ENCODE results near the gene BTBD1.
A peak's percentile ranks its signal among the peaks of the same experiment; 100 is the strongest.
"Not testable (repeated sequence)": the region's sequence is repeated elsewhere in the genome, so short reads cannot be mapped to it uniquely, and the experiment has no call there.

The BTBD1 gene

DNA sequence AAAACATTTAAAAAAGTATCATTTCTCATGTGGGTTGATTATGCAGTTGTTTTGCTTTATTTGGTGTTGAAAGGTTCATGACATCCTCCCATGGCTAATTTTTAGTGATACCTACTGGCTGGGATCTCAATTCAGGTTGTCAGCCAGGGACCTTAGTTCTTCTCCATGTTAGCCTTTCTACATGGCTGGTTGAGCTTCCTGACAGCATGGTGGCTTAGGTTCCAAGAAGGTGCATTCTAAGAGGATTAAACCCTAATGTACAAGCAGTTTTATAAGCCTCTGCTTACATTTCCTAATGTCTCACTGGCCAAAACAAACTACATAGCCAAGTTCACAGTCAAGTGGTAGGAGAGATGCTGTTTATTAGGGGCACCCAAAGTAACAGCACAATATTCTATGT lies 31.0 kb upstream of the BTBD1 start:
- no peaks in the 10 kb centered on the region for H3K27me3 ChIP-seq (ENCODE audit: insufficient read depth, poor library complexity, severe bottlenecking)
- DNase-seq (ENCODE audit: low read depth in 1 of 2, low spot score in 1 of 2) = no peak
- no peak overlapping the region for H3K4me3 ChIP-seq (replicated peaks; ENCODE audit: insufficient read depth, low read length)
- TF ChIP-seq POLR2AphosphoS5 (IDR thresholded peaks at IDR 0.05; ENCODE audit: low read depth) (no peak), GABPA (IDR thresholded peaks at IDR 0.05; ENCODE audit: low read depth) (no peak), SPI1 (IDR thresholded peaks at IDR 0.05; ENCODE audit: borderline replicate concordance, low read depth) (no peak)
- TF ChIP-seq, protein P1, sequence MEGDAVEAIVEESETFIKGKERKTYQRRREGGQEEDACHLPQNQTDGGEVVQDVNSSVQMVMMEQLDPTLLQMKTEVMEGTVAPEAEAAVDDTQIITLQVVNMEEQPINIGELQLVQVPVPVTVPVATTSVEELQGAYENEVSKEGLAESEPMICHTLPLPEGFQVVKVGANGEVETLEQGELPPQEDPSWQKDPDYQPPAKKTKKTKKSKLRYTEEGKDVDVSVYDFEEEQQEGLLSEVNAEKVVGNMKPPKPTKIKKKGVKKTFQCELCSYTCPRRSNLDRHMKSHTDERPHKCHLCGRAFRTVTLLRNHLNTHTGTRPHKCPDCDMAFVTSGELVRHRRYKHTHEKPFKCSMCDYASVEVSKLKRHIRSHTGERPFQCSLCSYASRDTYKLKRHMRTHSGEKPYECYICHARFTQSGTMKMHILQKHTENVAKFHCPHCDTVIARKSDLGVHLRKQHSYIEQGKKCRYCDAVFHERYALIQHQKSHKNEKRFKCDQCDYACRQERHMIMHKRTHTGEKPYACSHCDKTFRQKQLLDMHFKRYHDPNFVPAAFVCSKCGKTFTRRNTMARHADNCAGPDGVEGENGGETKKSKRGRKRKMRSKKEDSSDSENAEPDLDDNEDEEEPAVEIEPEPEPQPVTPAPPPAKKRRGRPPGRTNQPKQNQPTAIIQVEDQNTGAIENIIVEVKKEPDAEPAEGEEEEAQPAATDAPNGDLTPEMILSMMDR (IDR thresholded peaks at IDR 0.05; ENCODE audit: insufficient read depth, low read length) = no peak
- TF ChIP-seq, protein P2, sequence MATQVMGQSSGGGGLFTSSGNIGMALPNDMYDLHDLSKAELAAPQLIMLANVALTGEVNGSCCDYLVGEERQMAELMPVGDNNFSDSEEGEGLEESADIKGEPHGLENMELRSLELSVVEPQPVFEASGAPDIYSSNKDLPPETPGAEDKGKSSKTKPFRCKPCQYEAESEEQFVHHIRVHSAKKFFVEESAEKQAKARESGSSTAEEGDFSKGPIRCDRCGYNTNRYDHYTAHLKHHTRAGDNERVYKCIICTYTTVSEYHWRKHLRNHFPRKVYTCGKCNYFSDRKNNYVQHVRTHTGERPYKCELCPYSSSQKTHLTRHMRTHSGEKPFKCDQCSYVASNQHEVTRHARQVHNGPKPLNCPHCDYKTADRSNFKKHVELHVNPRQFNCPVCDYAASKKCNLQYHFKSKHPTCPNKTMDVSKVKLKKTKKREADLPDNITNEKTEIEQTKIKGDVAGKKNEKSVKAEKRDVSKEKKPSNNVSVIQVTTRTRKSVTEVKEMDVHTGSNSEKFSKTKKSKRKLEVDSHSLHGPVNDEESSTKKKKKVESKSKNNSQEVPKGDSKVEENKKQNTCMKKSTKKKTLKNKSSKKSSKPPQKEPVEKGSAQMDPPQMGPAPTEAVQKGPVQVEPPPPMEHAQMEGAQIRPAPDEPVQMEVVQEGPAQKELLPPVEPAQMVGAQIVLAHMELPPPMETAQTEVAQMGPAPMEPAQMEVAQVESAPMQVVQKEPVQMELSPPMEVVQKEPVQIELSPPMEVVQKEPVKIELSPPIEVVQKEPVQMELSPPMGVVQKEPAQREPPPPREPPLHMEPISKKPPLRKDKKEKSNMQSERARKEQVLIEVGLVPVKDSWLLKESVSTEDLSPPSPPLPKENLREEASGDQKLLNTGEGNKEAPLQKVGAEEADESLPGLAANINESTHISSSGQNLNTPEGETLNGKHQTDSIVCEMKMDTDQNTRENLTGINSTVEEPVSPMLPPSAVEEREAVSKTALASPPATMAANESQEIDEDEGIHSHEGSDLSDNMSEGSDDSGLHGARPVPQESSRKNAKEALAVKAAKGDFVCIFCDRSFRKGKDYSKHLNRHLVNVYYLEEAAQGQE (IDR thresholded peaks at IDR 0.05; ENCODE audit: insufficient replicate concordance, low read depth) = no peak
- no peak overlapping the region for H3K27ac ChIP-seq (replicated peaks)

DNA sequence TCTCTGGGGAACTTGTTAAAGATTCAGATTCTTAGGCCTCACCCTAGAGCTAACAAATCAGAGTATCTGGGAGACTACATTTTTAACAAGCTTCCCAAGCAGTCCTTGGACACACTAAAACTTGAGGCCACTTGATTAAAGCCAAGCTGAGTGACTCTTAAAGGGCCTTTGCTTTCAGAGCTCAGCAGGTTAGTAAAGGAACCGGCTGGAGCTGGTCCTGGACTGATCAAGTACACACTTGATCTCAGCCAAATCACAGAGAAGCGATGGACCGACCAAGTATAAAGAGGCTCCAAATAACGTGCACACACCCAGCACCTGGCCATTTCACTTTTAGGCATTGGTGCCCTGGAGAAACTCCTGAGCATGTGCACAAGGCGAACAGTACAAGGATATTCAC lies 27.5 kb upstream of the BTBD1 start:
- Histone ChIP-seq H3K27ac (replicated peaks) (no peak overlapping the region), H3K27me3 (ENCODE audit: insufficient read depth, poor library complexity, severe bottlenecking) (no peaks in the 10 kb centered on the region), H3K4me3 (replicated peaks; ENCODE audit: insufficient read depth, low read length) (no peak overlapping the region)
- no peak for TF ChIP-seq POLR2AphosphoS5 (IDR thresholded peaks at IDR 0.05; ENCODE audit: low read depth)
- TF ChIP-seq GABPA (IDR thresholded peaks at IDR 0.05; ENCODE audit: low read depth) = no peak
- no peak for TF ChIP-seq SPI1 (IDR thresholded peaks at IDR 0.05; ENCODE audit: borderline replicate concordance, low read depth)
- TF ChIP-seq, protein P1 (IDR thresholded peaks at IDR 0.05; ENCODE audit: insufficient read depth, low read length) = no peak
- TF ChIP-seq, protein P2 (IDR thresholded peaks at IDR 0.05; ENCODE audit: insufficient replicate concordance, low read depth) = no peak
- no peak for DNase-seq (ENCODE audit: low read depth in 1 of 2, low spot score in 1 of 2)

DNA sequence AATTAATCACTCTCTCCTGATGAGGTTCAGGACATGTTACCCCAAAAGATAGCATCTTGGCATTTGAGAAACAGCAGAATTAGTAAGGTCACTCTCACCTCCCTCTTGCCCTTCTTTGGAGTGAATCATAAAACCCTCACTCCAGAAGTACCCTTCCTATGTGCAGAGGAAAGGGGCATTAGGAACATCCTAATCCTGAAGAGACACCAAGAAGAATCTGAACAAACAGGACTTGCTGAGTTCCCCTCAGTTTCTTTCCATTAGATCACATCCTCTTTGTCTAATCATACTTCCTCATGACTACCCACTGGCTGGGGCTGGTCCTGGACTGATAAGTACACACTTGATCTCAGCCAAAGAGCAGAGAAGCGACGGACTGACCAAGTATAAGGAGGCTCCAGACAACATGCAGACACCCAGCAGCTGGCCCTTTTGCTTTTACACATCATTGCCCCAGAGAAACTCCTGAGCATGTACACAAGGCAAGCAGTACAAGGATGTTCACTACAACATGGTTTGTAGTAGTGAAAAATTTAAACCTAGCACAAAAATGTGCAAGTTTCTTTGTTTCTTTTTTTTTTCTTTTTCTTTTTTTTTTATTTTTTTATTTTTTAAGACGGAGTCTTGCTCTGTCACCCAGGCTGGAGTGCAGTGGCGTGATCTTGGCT lies 25.4 kb upstream of the BTBD1 start:
- Histone ChIP-seq H3K27ac (replicated peaks) (no peak overlapping the region), H3K4me3 (replicated peaks; ENCODE audit: insufficient read depth, low read length) (no peak overlapping the region), H3K27me3 (ENCODE audit: insufficient read depth, poor library complexity, severe bottlenecking) (no peaks in the 10 kb centered on the region)
- no peak; the same call in 1 of the 2 replicates for TF ChIP-seq GABPA (IDR thresholded peaks at IDR 0.05; ENCODE audit: low read depth)
- peak; percentile 67; the same call in 1 of the 2 replicates for TF ChIP-seq SPI1 (IDR thresholded peaks at IDR 0.05; ENCODE audit: borderline replicate concordance, low read depth)
- TF ChIP-seq, protein P1 (IDR thresholded peaks at IDR 0.05; ENCODE audit: insufficient read depth, low read length) = no peak
- no peak; the same call in 1 of the 2 replicates for TF ChIP-seq POLR2AphosphoS5 (IDR thresholded peaks at IDR 0.05; ENCODE audit: low read depth)
- TF ChIP-seq, protein P2 (IDR thresholded peaks at IDR 0.05; ENCODE audit: insufficient replicate concordance, low read depth) = no peak
- DNase-seq (ENCODE audit: low read depth in 1 of 2, low spot score in 1 of 2) = peak; percentile 28 to 64

DNA sequence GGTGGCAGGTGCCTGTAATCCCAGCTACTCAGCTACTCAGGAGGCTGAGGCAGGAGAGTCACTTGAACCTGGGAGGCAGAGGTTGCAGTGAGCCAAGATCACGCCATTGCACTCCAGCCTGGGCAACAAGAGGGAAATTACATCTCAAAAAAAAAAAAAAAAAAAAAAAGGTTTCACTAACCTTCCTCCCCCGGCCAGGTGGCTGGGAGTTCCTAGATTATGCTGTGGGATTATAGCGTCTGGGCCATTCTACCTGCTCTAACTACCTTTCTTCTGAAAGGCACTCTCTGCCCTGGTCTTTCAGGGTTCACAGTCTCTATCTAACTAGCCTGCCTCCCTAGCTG lies 24.9 kb upstream of the BTBD1 start:
- not testable (repeated sequence) for H3K27me3 ChIP-seq (ENCODE audit: insufficient read depth, poor library complexity, severe bottlenecking); H3K27ac ChIP-seq (replicated peaks); DNase-seq (ENCODE audit: low read depth in 1 of 2, low spot score in 1 of 2); H3K4me3 ChIP-seq (replicated peaks; ENCODE audit: insufficient read depth, low read length)

Data from HL-60 (cell line).